SK-N-SH treated with all-trans-retinoic acid at 6 μM for 48 hours (cell line): Measurements from ENCODE around the gene ELAPOR1.

ENCODE experiments used
- ARNTL ChIP-seq: fragments of 450-650 bp; formaldehyde crosslinking; IDR thresholded peaks from 2 replicates; pipeline ENCODE4 v1.5.0; 2020; ENCODE audit warnings: low read depth, mild to moderate bottlenecking, moderate library complexity, borderline replicate concordance
- BACH2 ChIP-seq: fragments of 250-450 bp; sonication (Bioruptor Pico); IDR thresholded peaks from 2 replicates; pipeline ENCODE4 v1.9.0; 2021; ENCODE audit warnings: mild to moderate bottlenecking, borderline replicate concordance
- CSDC2 ChIP-seq: fragments of 250-450 bp; sonication (Bioruptor Pico); IDR thresholded peaks from 2 replicates; pipeline ENCODE4 v1.5.0; 2020; ENCODE audit warnings: mild to moderate bottlenecking, moderate library complexity
- GLIS3 ChIP-seq: fragments of 250-450 bp; sonication (Bioruptor Pico); IDR thresholded peaks from 2 replicates; pipeline ENCODE4 v1.5.0; 2020; ENCODE audit warnings: mild to moderate bottlenecking, moderate library complexity
- ISL1 ChIP-seq: fragments of 250-450 bp; sonication (Bioruptor Pico); IDR thresholded peaks from 2 replicates; pipeline ENCODE4 v2.1.2; 2022; ENCODE audit warnings: mild to moderate bottlenecking, moderate library complexity
- PPARA ChIP-seq: fragments of 250-450 bp; sonication (Bioruptor Pico); IDR thresholded peaks from 2 replicates; pipeline ENCODE4 v1.5.0; 2020; ENCODE audit warnings: mild to moderate bottlenecking, borderline replicate concordance
- RARB ChIP-seq: fragments of 250-450 bp; sonication (Bioruptor Pico); IDR thresholded peaks from 2 replicates; pipeline ENCODE4 v1.8.0; 2021; ENCODE audit warnings: mild to moderate bottlenecking, moderate library complexity
- ZC3H10 ChIP-seq: fragments of 250-450 bp; sonication (Bioruptor Pico); IDR thresholded peaks from 2 replicates; pipeline ENCODE4 v1.5.1; 2021; ENCODE audit warnings: mild to moderate bottlenecking, moderate library complexity
- ZNF70 ChIP-seq: fragments of 450-650 bp; formaldehyde crosslinking; IDR thresholded peaks from 2 replicates; pipeline ENCODE4 v1.5.0; 2020; ENCODE audit warnings: mild to moderate bottlenecking, moderate library complexity
- TF ChIP-seq, protein P1 (sequence below): fragments of 250-450 bp; sonication (Bioruptor Pico); IDR thresholded peaks from 2 replicates; pipeline ENCODE4 v1.5.1; 2020; ENCODE audit warnings: low read depth, mild to moderate bottlenecking, moderate library complexity
- TF ChIP-seq, protein P2 (sequence below): fragments of 250-450 bp; sonication (Bioruptor Pico); IDR thresholded peaks from 2 replicates; pipeline ENCODE4 v1.8.0; 2020; ENCODE audit warnings: mild to moderate bottlenecking, moderate library complexity, borderline replicate concordance
- TF ChIP-seq, protein P3 (sequence below): fragments of 250-450 bp; sonication (Bioruptor Pico); IDR thresholded peaks from 2 replicates; pipeline ENCODE4 v1.5.1; 2021; ENCODE audit warnings: mild to moderate bottlenecking, moderate library complexity
- TF ChIP-seq, protein P4 (sequence below): fragments of 250-450 bp; sonication (Bioruptor Pico); IDR thresholded peaks from 2 replicates; pipeline ENCODE4 v1.5.0; 2020; ENCODE audit warnings: mild to moderate bottlenecking, moderate library complexity

DNA sequence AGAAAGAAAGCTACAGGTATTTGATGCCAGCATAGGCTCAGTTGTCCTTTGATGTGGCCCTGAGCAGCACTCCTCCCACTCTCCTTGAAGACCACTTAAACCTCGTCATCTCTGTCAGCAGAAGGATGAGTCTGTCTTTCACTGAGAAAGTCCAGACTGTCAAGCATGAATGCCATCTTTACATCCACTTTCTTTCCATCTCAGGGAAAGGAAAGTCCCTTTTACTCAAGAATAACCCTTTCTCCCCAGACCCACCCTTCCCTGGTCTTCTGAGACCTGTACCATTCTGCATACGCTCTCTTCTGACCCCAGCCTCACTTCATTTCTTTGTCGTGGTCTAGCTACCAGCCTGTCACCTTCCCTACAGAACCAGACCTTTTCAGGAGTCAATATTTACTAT, 4.0 kb upstream of the ELAPOR1 start:
- TF ChIP-seq BACH2: no peak
- TF ChIP-seq, protein P1, sequence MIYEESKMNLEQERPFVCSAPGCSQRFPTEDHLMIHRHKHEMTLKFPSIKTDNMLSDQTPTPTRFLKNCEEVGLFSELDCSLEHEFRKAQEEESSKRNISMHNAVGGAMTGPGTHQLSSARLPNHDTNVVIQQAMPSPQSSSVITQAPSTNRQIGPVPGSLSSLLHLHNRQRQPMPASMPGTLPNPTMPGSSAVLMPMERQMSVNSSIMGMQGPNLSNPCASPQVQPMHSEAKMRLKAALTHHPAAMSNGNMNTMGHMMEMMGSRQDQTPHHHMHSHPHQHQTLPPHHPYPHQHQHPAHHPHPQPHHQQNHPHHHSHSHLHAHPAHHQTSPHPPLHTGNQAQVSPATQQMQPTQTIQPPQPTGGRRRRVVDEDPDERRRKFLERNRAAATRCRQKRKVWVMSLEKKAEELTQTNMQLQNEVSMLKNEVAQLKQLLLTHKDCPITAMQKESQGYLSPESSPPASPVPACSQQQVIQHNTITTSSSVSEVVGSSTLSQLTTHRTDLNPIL (CRISPR knock-in tag): no peak
- TF ChIP-seq, protein P2, sequence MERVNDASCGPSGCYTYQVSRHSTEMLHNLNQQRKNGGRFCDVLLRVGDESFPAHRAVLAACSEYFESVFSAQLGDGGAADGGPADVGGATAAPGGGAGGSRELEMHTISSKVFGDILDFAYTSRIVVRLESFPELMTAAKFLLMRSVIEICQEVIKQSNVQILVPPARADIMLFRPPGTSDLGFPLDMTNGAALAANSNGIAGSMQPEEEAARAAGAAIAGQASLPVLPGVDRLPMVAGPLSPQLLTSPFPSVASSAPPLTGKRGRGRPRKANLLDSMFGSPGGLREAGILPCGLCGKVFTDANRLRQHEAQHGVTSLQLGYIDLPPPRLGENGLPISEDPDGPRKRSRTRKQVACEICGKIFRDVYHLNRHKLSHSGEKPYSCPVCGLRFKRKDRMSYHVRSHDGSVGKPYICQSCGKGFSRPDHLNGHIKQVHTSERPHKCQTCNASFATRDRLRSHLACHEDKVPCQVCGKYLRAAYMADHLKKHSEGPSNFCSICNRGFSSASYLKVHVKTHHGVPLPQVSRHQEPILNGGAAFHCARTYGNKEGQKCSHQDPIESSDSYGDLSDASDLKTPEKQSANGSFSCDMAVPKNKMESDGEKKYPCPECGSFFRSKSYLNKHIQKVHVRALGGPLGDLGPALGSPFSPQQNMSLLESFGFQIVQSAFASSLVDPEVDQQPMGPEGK (CRISPR knock-in tag): no peak
- no peak for TF ChIP-seq CSDC2
- no peak for TF ChIP-seq RARB
- no peak for TF ChIP-seq ISL1 (CRISPR knock-in tag)
- TF ChIP-seq, protein P3, sequence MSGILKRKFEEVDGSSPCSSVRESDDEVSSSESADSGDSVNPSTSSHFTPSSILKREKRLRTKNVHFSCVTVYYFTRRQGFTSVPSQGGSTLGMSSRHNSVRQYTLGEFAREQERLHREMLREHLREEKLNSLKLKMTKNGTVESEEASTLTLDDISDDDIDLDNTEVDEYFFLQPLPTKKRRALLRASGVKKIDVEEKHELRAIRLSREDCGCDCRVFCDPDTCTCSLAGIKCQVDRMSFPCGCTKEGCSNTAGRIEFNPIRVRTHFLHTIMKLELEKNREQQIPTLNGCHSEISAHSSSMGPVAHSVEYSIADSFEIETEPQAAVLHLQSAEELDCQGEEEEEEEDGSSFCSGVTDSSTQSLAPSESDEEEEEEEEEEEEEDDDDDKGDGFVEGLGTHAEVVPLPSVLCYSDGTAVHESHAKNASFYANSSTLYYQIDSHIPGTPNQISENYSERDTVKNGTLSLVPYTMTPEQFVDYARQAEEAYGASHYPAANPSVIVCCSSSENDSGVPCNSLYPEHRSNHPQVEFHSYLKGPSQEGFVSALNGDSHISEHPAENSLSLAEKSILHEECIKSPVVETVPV (CRISPR knock-in tag): no peak
- TF ChIP-seq ZC3H10: no peak
- TF ChIP-seq, protein P4, sequence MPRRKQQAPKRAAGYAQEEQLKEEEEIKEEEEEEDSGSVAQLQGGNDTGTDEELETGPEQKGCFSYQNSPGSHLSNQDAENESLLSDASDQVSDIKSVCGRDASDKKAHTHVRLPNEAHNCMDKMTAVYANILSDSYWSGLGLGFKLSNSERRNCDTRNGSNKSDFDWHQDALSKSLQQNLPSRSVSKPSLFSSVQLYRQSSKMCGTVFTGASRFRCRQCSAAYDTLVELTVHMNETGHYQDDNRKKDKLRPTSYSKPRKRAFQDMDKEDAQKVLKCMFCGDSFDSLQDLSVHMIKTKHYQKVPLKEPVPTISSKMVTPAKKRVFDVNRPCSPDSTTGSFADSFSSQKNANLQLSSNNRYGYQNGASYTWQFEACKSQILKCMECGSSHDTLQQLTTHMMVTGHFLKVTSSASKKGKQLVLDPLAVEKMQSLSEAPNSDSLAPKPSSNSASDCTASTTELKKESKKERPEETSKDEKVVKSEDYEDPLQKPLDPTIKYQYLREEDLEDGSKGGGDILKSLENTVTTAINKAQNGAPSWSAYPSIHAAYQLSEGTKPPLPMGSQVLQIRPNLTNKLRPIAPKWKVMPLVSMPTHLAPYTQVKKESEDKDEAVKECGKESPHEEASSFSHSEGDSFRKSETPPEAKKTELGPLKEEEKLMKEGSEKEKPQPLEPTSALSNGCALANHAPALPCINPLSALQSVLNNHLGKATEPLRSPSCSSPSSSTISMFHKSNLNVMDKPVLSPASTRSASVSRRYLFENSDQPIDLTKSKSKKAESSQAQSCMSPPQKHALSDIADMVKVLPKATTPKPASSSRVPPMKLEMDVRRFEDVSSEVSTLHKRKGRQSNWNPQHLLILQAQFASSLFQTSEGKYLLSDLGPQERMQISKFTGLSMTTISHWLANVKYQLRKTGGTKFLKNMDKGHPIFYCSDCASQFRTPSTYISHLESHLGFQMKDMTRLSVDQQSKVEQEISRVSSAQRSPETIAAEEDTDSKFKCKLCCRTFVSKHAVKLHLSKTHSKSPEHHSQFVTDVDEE: no peak
- no peak for TF ChIP-seq ARNTL
- no peak for TF ChIP-seq PPARA (CRISPR knock-in tag)
- no peak for TF ChIP-seq ZNF70 (CRISPR knock-in tag)
- TF ChIP-seq GLIS3 (CRISPR knock-in tag): no peak
